Fibroblast of mammary gland (primary cell): ENCODE measurements around the gene DIP2C.

ENCODE experiments used
- DNase-seq: peaks from one replicate; pipeline ENCODE4 v3.0.0-alpha.2; 2010; ENCODE audit warnings: low read depth
- H3K4me3 ChIP-seq: 2 replicates; pipeline ENCODE4 v1.5.1; 2011; ENCODE audit warnings: low read depth, mild to moderate bottlenecking, low read length, moderate library complexity; ENCODE audit not compliant: control insufficient read depth
- CTCF ChIP-seq: conservative IDR thresholded peaks from 2 replicates; pipeline ENCODE4 v1.5.1; 2011; ENCODE audit warnings: low read depth, low read length, inconsistent platforms; ENCODE audit not compliant: control insufficient read depth, insufficient read depth

Gene DIP2C

GRCh38 chr10:689121-689451, 382 bp downstream of the DIP2C start:
- peak overlapping the region; percentile 70 for H3K4me3 ChIP-seq
- TF ChIP-seq CTCF = no peak
- DNase-seq = no peak

GRCh38 chr10:688312-689120, 952 bp downstream of the DIP2C start:
- peak; percentile 50 for DNase-seq
- no peak for TF ChIP-seq CTCF

GRCh38 chr10:687583-688311, 1.7 kb downstream of the DIP2C start:
- peak; percentile 11 for DNase-seq
- H3K4me3 ChIP-seq = peak overlapping the region; percentile 70
- no peak for TF ChIP-seq CTCF

More at GRCh38 chr10:688312-689120, 952 bp downstream of the DIP2C start:
- peak overlapping the region; percentile 70 for H3K4me3 ChIP-seq

- no peak overlapping the region for H3K4me3 ChIP-seq
- no peak for DNase-seq
- no peak for TF ChIP-seq CTCF
These were observed 3.1 kb downstream of the DIP2C start for GRCh38 chr10:686155-686931.

GRCh38 chr10:685613-686012, 3.9 kb downstream of the DIP2C start:
- TF ChIP-seq CTCF = no peak
- DNase-seq = no peak
- no peak overlapping the region for H3K4me3 ChIP-seq

GRCh38 chr10:683448-684071, 5.9 kb downstream of the DIP2C start:
- H3K4me3 ChIP-seq = peak overlapping the region; percentile 61
- DNase-seq = peak; percentile 98
- TF ChIP-seq CTCF = peak; percentile 21
